Liver (tissue), 9 donors: ENCODE measurements around the gene FRMD4A. TPM values are rescaled to one million over a fixed set of nuclear protein-coding genes. Genes with fewer than 3 reads are reported as not detected.

Experiments used
- DNase-seq: peaks from one replicate; pipeline ENCODE4 v3.0.0-alpha.2; 2017; ENCODE audit warnings: low spot score
- H3K27ac ChIP-seq, 2 donors: one replicate each; pipeline ENCODE4 v1.7.0; 2013; ENCODE audit warnings: inconsistent platforms in 2 of 2, low read length in 2 of 2, control low read depth in 1 of 2, low read depth in 1 of 2, mild to moderate bottlenecking in 1 of 2
- H3K27me3 ChIP-seq, 4 donors: one replicate each; pipeline versions ENCODE4 v1.6.1 to v1.7.0; 2013; ENCODE audit warnings: low read length in 3 of 4, inconsistent platforms in 1 of 4, mild to moderate bottlenecking in 1 of 4, moderate library complexity in 1 of 4; ENCODE audit not compliant: control insufficient read depth in 4 of 4, insufficient read depth in 4 of 4
- H3K36me3 ChIP-seq, 4 donors: one replicate each; pipeline versions ENCODE4 v1.6.1 to v1.7.0; 2013; ENCODE audit warnings: low read length in 3 of 4, mild to moderate bottlenecking in 3 of 4, low read depth in 1 of 4, moderate library complexity in 1 of 4; ENCODE audit not compliant: control insufficient read depth in 4 of 4, insufficient read depth in 3 of 4
- H3K4me1 ChIP-seq, 4 donors: one replicate each; pipeline versions ENCODE4 v1.6.1 to v1.7.0; 2013; ENCODE audit warnings: low read length in 3 of 4, mild to moderate bottlenecking in 3 of 4, moderate library complexity in 1 of 4; ENCODE audit not compliant: control insufficient read depth in 4 of 4, insufficient read depth in 4 of 4
- H3K4me3 ChIP-seq, 3 donors: one replicate each; pipeline versions ENCODE4 v1.6.1 to v1.7.0; 2013; ENCODE audit warnings: low read length in 3 of 3, control low read depth in 1 of 3, low read depth in 1 of 3, mild to moderate bottlenecking in 1 of 3
- H3K9ac ChIP-seq, 2 donors: one replicate each; pipeline ENCODE4 v1.7.0; 2013; ENCODE audit warnings: low read length in 2 of 2, mild to moderate bottlenecking in 2 of 2, moderate library complexity in 2 of 2, control low read depth in 1 of 2, low read depth in 1 of 2
- H3K9me3 ChIP-seq, 4 donors: one replicate each; pipeline versions ENCODE4 v1.6.1 to v1.7.0; 2013; ENCODE audit warnings: low read length in 3 of 4; ENCODE audit not compliant: control insufficient read depth in 4 of 4
- ATF3 ChIP-seq: IDR thresholded peaks from 2 replicates; pipeline ENCODE4 v1.6.1; 2016; ENCODE audit warnings: antibody characterized with exemption
- CTCF ChIP-seq: fragments of 150-350 bp; IDR thresholded peaks from 2 replicates; pipeline ENCODE4 v1.5.1; 2017; ENCODE audit warnings: improper control_type of control experiment, low read depth, low read length; ENCODE audit not compliant: missing input control
- FOXA2 ChIP-seq: IDR thresholded peaks from 2 replicates; pipeline ENCODE4 v1.6.1; 2016; ENCODE audit warnings: antibody characterized with exemption
- GABPA ChIP-seq, 2 donors: IDR thresholded peaks in 1 of 2; conservative IDR thresholded peaks in 1 of 2; 2 replicates each; pipeline ENCODE4 v1.6.1; 2016; ENCODE audit warnings: antibody characterized with exemption in 2 of 2, mild to moderate bottlenecking in 1 of 2, moderate library complexity in 1 of 2
- JUND ChIP-seq, 2 donors: IDR thresholded peaks; 2 replicates each; pipeline ENCODE4 v1.6.1; 2016; ENCODE audit warnings: antibody characterized with exemption in 2 of 2
- MAX ChIP-seq: IDR thresholded peaks from 2 replicates; pipeline ENCODE4 v1.6.1; 2016; ENCODE audit warnings: antibody characterized with exemption
- NR2F2 ChIP-seq: IDR thresholded peaks from 2 replicates; pipeline ENCODE4 v1.6.1; 2016; ENCODE audit warnings: antibody characterized with exemption
- REST ChIP-seq: IDR thresholded peaks from 2 replicates; pipeline ENCODE4 v1.6.1; 2016; ENCODE audit warnings: antibody characterized with exemption, mild to moderate bottlenecking
- SP1 ChIP-seq: IDR thresholded peaks from 2 replicates; pipeline ENCODE4 v1.6.1; 2018; ENCODE audit warnings: antibody characterized with exemption, mild to moderate bottlenecking
- TAF1 ChIP-seq: conservative IDR thresholded peaks from 2 replicates; pipeline ENCODE4 v1.6.1; 2016; ENCODE audit warnings: antibody characterized with exemption, mild to moderate bottlenecking
- WGBS: extraction: QIAGEN DNeasy Blood & Tissue Kit; methylation state at CpG from one replicate; pipeline ENCODE4 v1.1.7; 2013; 5-methylcytosine and 5-hydroxymethylcytosine counted together
- polyA plus RNA-seq, 2 donors: library from polyadenylated mRNA; stranded (reverse) in 1 of 2; unstranded in 1 of 2; fragments of 200-250 nt in 1 of 2; fragments of >200 nt in 1 of 2; fragmentation: Nextera tagmentation in 1 of 2; extraction: Ambion mirVana in 1 of 2; gene quantifications; one replicate each; pipeline versions ENCODE4 v1.2.1 to v1.2.3, GENCODE V29; 2013 to 2015
- total RNA-seq, 2 donors: library from RNA; depleted of rRNA; stranded (reverse); fragments of >200 nt; gene quantifications; one replicate each; pipeline ENCODE4 v1.2.3, GENCODE V29; 2014
- donor health status: healthy.
- donor health status: healthy.
- donor health status: healthy.
- donor health status: healthy.
- donor health status: healthy.

Gene FRMD4A
- total and polyA plus RNA-seq, 4 donors = 8.2 to 34.3 (median 13.1) TPM

- WGBS = 95% methylated on average over 4 of the region's 4 CpGs
- no peaks in the 10 kb centered on the region for H3K36me3 ChIP-seq
- H3K4me3 ChIP-seq = no peak overlapping the region
- TF ChIP-seq FOXA2 (no peak), CTCF (no peak), REST (no peak), TAF1 (no peak), ATF3 (no peak), MAX (no peak), JUND (IDR thresholded peaks at IDR 0.05) (no peak), GABPA (IDR thresholded peaks at IDR 0.05 in 1 of 2, conservative IDR thresholded peaks at IDR 0.05 in 1 of 2) (no peak)
- no peaks in the 10 kb centered on the region for H3K9me3 ChIP-seq
- DNase-seq = no peak
- no peaks in the 10 kb centered on the region for H3K4me1 ChIP-seq
- no peaks in the 10 kb centered on the region for H3K27me3 ChIP-seq
- H3K27ac ChIP-seq = no peak overlapping the region
- H3K9ac ChIP-seq = no peak overlapping the region
These were observed 201.0 kb downstream of the FRMD4A start for GRCh38 chr10:14129770-14130169.

GRCh38 chr10:14128519-14128918 lies 202.2 kb downstream of the FRMD4A start:
- H3K9ac ChIP-seq = no peak overlapping the region
- DNase-seq = no peak
- H3K27me3 ChIP-seq = no peaks in the 10 kb centered on the region
- TF ChIP-seq CTCF = no peak
- no peak for TF ChIP-seq GABPA (IDR thresholded peaks at IDR 0.05 in 1 of 2, conservative IDR thresholded peaks at IDR 0.05 in 1 of 2)
- TF ChIP-seq SP1 = no peak
- TF ChIP-seq FOXA2 = no peak
- no peak for TF ChIP-seq TAF1
- TF ChIP-seq NR2F2 = no peak
- no peak for TF ChIP-seq JUND (IDR thresholded peaks at IDR 0.05)
- no peaks in the 10 kb centered on the region for H3K36me3 ChIP-seq
- H3K4me1 ChIP-seq = no peaks in the 10 kb centered on the region
- WGBS = 77% methylated on average over 8 of the region's 8 CpGs
- H3K4me3 ChIP-seq = no peak overlapping the region
- no peak overlapping the region for H3K27ac ChIP-seq
- H3K9me3 ChIP-seq = no peaks in the 10 kb centered on the region
